Measurements from ENCODE around the gene TXLNG.

Gene TXLNG

GRCh38 chrX:16874458-16875095, 88.3 kb downstream of the TXLNG start:
- no peak for DNase-seq

GRCh38 chrX:16876696-16877095, 90.4 kb downstream of the TXLNG start:
- DNase-seq: no peak

GRCh38 chrX:16882169-16882568, 95.9 kb downstream of the TXLNG start:
- DNase-seq: no peak

- peak; percentile 17 to 55 (median 52) for DNase-seq
Observed at GRCh38 chrX:16882702-16883486, 96.6 kb downstream of the TXLNG start.

GRCh38 chrX:16883487-16883804, 97.2 kb downstream of the TXLNG start:
- DNase-seq: no peak

- no peak for DNase-seq
Observed at GRCh38 chrX:16885628-16886027, 99.4 kb downstream of the TXLNG start.

GRCh38 chrX:16892504-16893362, 106.5 kb downstream of the TXLNG start:
- peak; percentile 3 to 60 (median 39) for DNase-seq

All from stimulated activated naive CD4-positive, alpha-beta T cell (primary cell).